Body of pancreas (tissue), 4 donors: Measurements from ENCODE around the gene PRRT3. TPM values are rescaled to one million over a fixed set of nuclear protein-coding genes. Genes with fewer than 3 reads are reported as not detected.

Experiments
- ATAC-seq: fragments of 150-250 bp; one replicate; pipeline ENCODE4 v1.9.1; 2016
- DNase-seq, 4 donors: peaks; one replicate each; pipeline ENCODE4 v3.0.0-alpha.2; 2019
- H3K27ac ChIP-seq, 4 donors: fragments of 200-600 bp; sonication (generic); 1 replicate in 3 of 4; 2 replicates in 1 of 4; pipeline versions ENCODE4 v1.5.1 to v1.6.1; 2016 to 2019; ENCODE audit warnings: mild to moderate bottlenecking in 1 of 4, mixed read lengths in 1 of 4, moderate library complexity in 1 of 4
- H3K27me3 ChIP-seq, 2 donors: fragments of 200-600 bp; sonication (generic); one replicate each; pipeline ENCODE4 v1.6.0; 2016; ENCODE audit warnings: mild to moderate bottlenecking in 1 of 2
- H3K36me3 ChIP-seq, 2 donors: fragments of 200-600 bp; sonication (generic); replicated peaks in 1 of 2; 2 replicates each; pipeline ENCODE4 v1.5.1; 2016; ENCODE audit warnings: low read depth in 2 of 2; ENCODE audit not compliant: insufficient read depth in 1 of 2
- H3K4me1 ChIP-seq: fragments of 200-600 bp; sonication (generic); one replicate; pipeline ENCODE4 v1.6.0; 2016
- H3K4me3 ChIP-seq, 2 donors: fragments of 200-600 bp; sonication (generic); 1 replicate in 1 of 2; 2 replicates in 1 of 2; pipeline ENCODE4 v1.5.1; 2016 to 2019
- H3K9me3 ChIP-seq, 3 donors: fragments of 200-600 bp; sonication (generic); 1 replicate in 2 of 3; 2 replicates in 1 of 3; pipeline ENCODE4 v1.5.1; 2016
- POLR2A ChIP-seq, 3 donors: fragments of 450-650 bp; IDR thresholded peaks; one replicate each; pipeline ENCODE4 v1.6.1; 2016; ENCODE audit warnings: antibody characterized with exemption in 3 of 3, mild to moderate bottlenecking in 2 of 3
- WGBS, 2 donors: methylation state at CpG; one replicate each; pipeline ENCODE4 v1.1.5; 2017; 5-methylcytosine and 5-hydroxymethylcytosine counted together
- intact Hi-C: fragments of 100-400 bp; cut with DNase I; formaldehyde crosslinking; loops from one replicate; pipeline ENCODE4 v1.15.1; 2023
- total RNA-seq, 2 donors: library from RNA; depleted of rRNA; stranded (reverse); fragments of >200 nt; gene quantifications; one replicate each; pipeline ENCODE4 v1.1.0, GENCODE V29; 2016
- TF ChIP-seq, protein P1 (sequence below), 7 experiments: fragments of 450-650 bp in 4 of 7; fragments of 200-600 bp in 3 of 7; sonication (generic) in 3 of 7; IDR thresholded peaks; one replicate each; pipeline ENCODE4 v1.5.1; 2016 to 2019; ENCODE audit warnings: antibody characterized with exemption in 7 of 7

Gene PRRT3
- total RNA-seq, 2 donors from 2014 or later, result 3.9 to 4.3 TPM

DNA sequence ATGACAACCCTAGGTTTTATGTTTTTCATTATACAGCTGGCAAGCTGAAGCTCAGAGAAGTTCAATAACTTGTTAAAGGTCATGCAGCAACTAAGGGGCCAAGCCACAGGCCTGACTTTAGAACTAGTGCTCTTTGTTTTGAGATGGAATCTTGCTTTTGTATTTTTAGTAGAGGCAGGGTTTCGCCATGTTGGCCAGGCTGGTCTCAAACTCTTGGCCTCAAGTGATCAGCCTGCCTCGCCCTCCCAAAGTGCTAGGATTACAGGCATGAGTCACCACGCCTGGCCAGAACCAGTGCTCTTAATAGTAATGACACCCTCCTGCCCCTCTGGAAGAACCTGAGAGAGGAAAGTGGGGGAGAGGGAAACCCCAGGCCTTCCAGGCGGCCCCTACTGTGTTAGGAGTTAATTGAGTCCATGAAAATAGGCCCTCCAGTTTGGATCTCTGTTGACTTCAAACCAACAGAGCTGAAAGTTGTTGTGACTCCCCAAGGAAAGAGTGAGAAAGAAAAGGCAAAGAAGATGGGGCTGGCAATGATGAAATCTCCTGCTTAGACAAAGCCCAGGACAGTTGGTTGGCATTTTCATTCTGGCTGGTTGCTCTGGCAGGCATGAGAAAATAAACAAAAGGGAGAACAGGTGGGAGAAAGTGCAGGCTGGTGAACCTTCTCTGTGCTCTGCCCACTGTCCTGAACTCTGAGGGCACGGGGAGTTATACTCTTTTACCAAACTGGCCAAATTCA is 3.6 kb upstream of the PRRT3 start:
- Histone ChIP-seq H3K36me3 (no peaks in the 10 kb centered on the region), H3K27ac (no peak overlapping the region), H3K9me3 (no peaks in the 10 kb centered on the region), H3K4me1 (peaks cover 18% of the 10 kb centered on the region), H3K27me3 (no peaks in the 10 kb centered on the region), H3K4me3 (no peak overlapping the region)
- TF ChIP-seq, protein P1, sequence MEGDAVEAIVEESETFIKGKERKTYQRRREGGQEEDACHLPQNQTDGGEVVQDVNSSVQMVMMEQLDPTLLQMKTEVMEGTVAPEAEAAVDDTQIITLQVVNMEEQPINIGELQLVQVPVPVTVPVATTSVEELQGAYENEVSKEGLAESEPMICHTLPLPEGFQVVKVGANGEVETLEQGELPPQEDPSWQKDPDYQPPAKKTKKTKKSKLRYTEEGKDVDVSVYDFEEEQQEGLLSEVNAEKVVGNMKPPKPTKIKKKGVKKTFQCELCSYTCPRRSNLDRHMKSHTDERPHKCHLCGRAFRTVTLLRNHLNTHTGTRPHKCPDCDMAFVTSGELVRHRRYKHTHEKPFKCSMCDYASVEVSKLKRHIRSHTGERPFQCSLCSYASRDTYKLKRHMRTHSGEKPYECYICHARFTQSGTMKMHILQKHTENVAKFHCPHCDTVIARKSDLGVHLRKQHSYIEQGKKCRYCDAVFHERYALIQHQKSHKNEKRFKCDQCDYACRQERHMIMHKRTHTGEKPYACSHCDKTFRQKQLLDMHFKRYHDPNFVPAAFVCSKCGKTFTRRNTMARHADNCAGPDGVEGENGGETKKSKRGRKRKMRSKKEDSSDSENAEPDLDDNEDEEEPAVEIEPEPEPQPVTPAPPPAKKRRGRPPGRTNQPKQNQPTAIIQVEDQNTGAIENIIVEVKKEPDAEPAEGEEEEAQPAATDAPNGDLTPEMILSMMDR (IDR thresholded peaks at IDR 0.05), result no peak
- TF ChIP-seq POLR2A (IDR thresholded peaks at IDR 0.05), result no peak
- intact Hi-C loops, result no loop called here
- ATAC-seq (no peak), DNase-seq (no peak)
- WGBS, 2 donors, result 91 to 92% methylated on average over 5 of the region's 5 CpGs

DNA sequence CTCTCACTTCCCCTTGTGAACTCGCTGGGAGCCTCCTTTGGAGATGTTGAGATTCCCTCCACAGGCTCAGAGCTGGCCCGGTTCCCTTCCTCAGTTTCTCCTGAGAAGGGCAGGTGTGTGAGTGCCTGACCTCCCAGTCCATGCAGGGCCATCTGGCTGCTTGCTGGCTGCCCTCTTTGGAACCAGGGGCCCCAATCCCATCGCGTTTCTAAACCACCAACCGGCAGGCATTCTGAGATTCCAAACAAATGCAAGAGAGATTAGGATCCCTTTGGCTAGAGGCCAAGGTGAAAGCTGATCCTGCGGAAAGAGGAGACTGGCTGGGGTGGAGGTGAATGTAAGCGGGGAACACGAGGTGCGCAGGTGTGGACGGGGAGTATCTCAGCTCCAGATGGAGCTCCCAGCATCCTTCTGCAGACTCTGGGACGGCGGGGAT is 2.9 kb upstream of the PRRT3 start:
- ATAC-seq, result no peak
- Histone ChIP-seq H3K4me3 (no peak overlapping the region), H3K27ac (no peak overlapping the region), H3K4me1 (peaks cover 18% of the 10 kb centered on the region), H3K36me3 (no peaks in the 10 kb centered on the region), H3K27me3 (no peaks in the 10 kb centered on the region), H3K9me3 (no peaks in the 10 kb centered on the region)
- DNase-seq, result peak; percentile 24 to 56 (median 46)
- intact Hi-C loops, result no loop called here
- TF ChIP-seq, protein P1 (IDR thresholded peaks at IDR 0.05), result no peak
- no peak for TF ChIP-seq POLR2A (IDR thresholded peaks at IDR 0.05)
- WGBS, 2 donors, result 26 to 41% methylated on average over 12 of the region's 12 CpGs

DNA sequence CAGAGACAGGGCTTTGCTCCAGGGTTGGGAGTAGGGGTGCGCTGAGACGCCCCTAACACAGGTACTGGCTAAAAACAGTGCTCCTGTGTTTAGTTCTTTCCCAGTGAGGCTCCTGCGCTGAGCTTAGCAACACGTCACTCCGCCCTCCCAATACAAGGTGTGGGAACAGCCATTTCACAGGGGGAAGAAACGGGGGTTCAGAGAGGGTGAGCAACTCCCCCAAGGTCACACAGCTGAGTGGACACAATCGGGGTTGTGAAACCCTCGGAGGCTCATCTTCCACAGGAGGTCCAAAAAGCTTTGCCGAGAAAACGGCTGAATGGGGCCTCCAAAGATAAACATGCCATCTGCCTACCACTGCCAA is 628 bp downstream of the PRRT3 start:
- no peaks in the 10 kb centered on the region for H3K27me3 ChIP-seq
- intact Hi-C loops, result no loop called here
- H3K27ac ChIP-seq, result no peak overlapping the region
- peaks cover 33% of the 10 kb centered on the region for H3K4me1 ChIP-seq
- ATAC-seq (no peak), DNase-seq (no peak)
- H3K4me3 ChIP-seq, result no peak overlapping the region
- no peaks in the 10 kb centered on the region for H3K36me3 ChIP-seq
- WGBS, 2 donors, result 35 to 46% methylated on average over 10 of the region's 10 CpGs
- no peaks in the 10 kb centered on the region for H3K9me3 ChIP-seq
- TF ChIP-seq, protein P1 (IDR thresholded peaks at IDR 0.05), result no peak
- TF ChIP-seq POLR2A (IDR thresholded peaks at IDR 0.05), result no peak

DNA sequence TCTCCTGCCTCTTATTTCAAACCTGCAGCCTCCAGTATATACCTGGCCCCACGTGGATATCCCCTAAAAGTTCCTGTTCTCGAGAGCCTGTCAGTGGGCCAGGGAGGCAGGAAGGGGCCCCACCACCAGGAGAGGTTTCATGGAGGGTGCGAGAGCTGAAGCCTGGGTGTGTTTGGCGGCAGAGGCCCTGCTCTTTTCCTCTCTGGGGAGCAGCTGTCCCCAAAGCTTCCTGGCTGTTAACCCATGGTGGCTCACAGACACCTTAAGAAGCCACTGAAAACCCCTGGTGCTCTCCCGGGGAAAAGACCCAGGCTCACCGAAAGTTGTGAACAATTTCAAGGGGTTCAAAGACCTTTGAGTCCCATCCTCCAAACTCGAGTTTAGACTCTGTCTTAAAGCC is 1.1 kb downstream of the PRRT3 start:
- TF ChIP-seq, protein P1 (IDR thresholded peaks at IDR 0.05), result no peak
- TF ChIP-seq POLR2A (IDR thresholded peaks at IDR 0.05), result no peak
- Histone ChIP-seq H3K9me3 (no peaks in the 10 kb centered on the region), H3K27ac (no peak overlapping the region), H3K4me1 (peaks cover 36% of the 10 kb centered on the region), H3K4me3 (no peak overlapping the region), H3K27me3 (no peaks in the 10 kb centered on the region), H3K36me3 (no peaks in the 10 kb centered on the region)
- WGBS, 2 donors, result 43 to 50% methylated on average over 5 to 7 of the region's 7 CpGs
- DNase-seq (no peak), ATAC-seq (no peak)
- intact Hi-C loops, result no loop called here

DNA sequence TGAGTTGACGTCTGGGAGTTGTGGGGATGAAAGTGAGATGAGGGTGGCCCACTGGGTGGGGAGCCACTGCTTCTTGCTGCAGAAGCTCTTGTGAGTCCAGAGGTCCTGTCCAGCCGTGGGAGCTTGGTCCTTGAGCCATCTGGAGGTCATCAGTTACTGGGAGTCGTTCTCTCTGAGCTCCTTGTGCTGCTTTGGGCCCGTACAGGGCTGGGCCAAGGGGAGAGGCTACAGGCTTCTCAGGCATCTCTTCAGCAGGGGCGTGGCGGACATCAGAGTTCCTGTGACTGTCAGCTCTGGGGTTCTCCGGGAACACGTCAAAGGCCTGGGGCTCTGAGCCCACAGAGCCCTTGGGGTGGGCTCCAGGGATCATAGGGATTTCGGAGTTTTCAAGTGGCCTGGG is 2.6 kb downstream of the PRRT3 start:
- intact Hi-C loops, result no loop called here
- no peaks in the 10 kb centered on the region for H3K9me3 ChIP-seq
- DNase-seq (no peak), ATAC-seq (no peak)
- peaks cover 34% of the 10 kb centered on the region for H3K4me1 ChIP-seq
- H3K4me3 ChIP-seq, result no peak overlapping the region
- WGBS, 2 donors, result 76 to 83% methylated on average over 6 to 7 of the region's 9 CpGs
- H3K27ac ChIP-seq, result no peak overlapping the region
- TF ChIP-seq, protein P1 (IDR thresholded peaks at IDR 0.05), result no peak
- TF ChIP-seq POLR2A (IDR thresholded peaks at IDR 0.05), result no peak
- H3K36me3 ChIP-seq, result no peaks in the 10 kb centered on the region
- H3K27me3 ChIP-seq, result no peaks in the 10 kb centered on the region
